Endothelial cell (in vitro differentiated cells): Measurements from ENCODE around the gene MYO16. TPM values are rescaled to one million over a fixed set of nuclear protein-coding genes. Genes with fewer than 3 reads are reported as not detected.
A peak's percentile ranks its signal among the peaks of the same experiment; 100 is the strongest.

ENCODE experiments used
- DNase-seq: peaks from one replicate; pipeline ENCODE4 v3.0.0; 2021; ENCODE audit warnings: low spot score
- H3K27ac Mint-ChIP-seq: one replicate; pipeline ENCODE4 v1.8.0; 2021; ENCODE audit warnings: mixed read lengths, inconsistent platforms; ENCODE audit not compliant: unreplicated experiment
- H3K27me3 Mint-ChIP-seq: one replicate; pipeline ENCODE4 v1.8.0; 2021; ENCODE audit warnings: mild to moderate bottlenecking, moderate library complexity, mixed read lengths, inconsistent platforms; ENCODE audit not compliant: unreplicated experiment
- H3K36me3 Mint-ChIP-seq: one replicate; pipeline ENCODE4 v1.8.0; 2021; ENCODE audit warnings: mild to moderate bottlenecking, low read depth, mixed read lengths, inconsistent platforms; ENCODE audit not compliant: unreplicated experiment
- H3K4me1 Mint-ChIP-seq: one replicate; pipeline ENCODE4 v1.8.0; 2021; ENCODE audit warnings: mild to moderate bottlenecking, mixed read lengths, inconsistent platforms; ENCODE audit not compliant: unreplicated experiment
- H3K4me3 Mint-ChIP-seq: one replicate; pipeline ENCODE4 v1.8.0; 2021; ENCODE audit warnings: mild to moderate bottlenecking, mixed read lengths, inconsistent platforms; ENCODE audit not compliant: unreplicated experiment
- H3K9me3 Mint-ChIP-seq: one replicate; pipeline ENCODE4 v1.8.0; 2021; ENCODE audit warnings: mixed read lengths, inconsistent platforms; ENCODE audit not compliant: unreplicated experiment
- total RNA-seq: library from RNA; stranded (reverse); fragmentation: NEBNext Ultra II Directional; extraction: Animal tissue kit (Norgen Biotek cat#: 25700); gene quantifications from one replicate; pipeline ENCODE4 v1.2.1, GENCODE V29; 2021; ENCODE audit not compliant: unreplicated experiment
- TF ChIP-seq, protein P1 (sequence below): fragments of 200-600 bp; sonication (generic); IDR thresholded peaks from one replicate; pipeline ENCODE4 v1.5.0; 2021; ENCODE audit warnings: antibody characterized with exemption; ENCODE audit not compliant: unreplicated experiment

MYO16 gene
- total RNA-seq, 1 donor from 2014 or later = 1.4 TPM

DNA sequence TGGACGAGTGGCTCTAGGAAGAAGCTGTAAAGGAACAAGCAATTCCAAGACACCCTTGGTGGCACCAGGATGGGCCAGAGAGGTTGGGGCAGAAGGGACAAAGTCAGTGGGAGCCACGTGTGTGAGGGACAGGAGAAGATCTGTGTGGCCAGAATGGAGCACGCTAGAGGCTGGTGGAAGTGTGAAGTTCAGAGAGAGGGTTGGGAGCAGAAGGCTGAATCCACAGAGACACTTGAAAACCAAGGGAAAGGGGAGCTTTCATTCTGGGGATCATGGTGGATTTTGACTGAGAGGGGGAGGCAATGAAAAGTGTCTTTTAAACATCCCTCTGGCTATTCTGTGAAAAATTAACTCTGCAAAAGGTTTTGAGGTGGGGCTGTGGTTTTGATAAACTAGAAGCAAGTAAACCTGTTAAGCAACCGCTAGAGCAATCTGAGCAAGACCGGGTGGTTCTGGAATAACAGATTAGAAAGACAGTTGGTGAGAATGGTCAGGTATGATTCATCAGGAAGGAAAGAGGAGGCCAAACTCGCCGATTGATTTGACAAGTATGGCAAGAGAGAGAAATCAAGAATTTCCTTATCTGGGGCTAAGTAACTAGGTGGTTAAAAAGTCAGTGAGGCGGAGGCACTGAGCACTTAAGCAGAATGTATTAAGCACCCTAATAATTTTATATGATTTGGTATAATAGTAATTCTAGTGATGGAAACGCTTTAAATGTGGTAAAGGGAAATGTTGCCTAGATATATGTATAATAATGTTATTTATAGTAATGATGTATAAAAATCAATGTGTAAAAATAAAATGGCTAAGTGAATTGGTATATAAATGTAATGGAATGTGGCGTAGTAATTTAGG is 140.0 kb downstream of the MYO16 start:
- no peaks in the 10 kb centered on the region for H3K36me3 Mint-ChIP-seq

DNA sequence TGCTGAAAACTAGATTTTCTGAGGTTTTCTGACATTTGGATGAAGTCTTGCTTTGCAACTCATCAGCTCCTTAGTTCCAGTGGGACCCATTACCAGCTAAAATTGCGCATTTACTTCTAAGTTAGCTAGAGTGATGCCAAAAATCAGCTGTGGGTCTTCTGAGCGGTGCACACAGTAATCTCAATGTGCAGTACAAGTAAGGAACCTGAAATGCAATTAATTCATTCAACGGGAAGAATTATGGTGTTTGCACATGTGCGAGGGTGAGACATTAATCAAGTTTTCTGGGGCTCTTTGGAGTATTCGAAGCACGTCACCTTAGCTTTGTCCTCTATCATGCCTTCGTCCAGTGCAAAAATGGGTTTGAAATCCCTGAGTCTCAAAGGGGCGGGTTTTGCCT is 146.2 kb downstream of the MYO16 start:
- H3K4me1 Mint-ChIP-seq = peaks cover 15% of the 10 kb centered on the region
- no peak overlapping the region for H3K4me3 Mint-ChIP-seq
- no peaks in the 10 kb centered on the region for H3K27me3 Mint-ChIP-seq
- H3K27ac Mint-ChIP-seq = no peak overlapping the region
- DNase-seq = no peak
- H3K36me3 Mint-ChIP-seq = no peaks in the 10 kb centered on the region
- H3K9me3 Mint-ChIP-seq = no peaks in the 10 kb centered on the region
- TF ChIP-seq, protein P1, sequence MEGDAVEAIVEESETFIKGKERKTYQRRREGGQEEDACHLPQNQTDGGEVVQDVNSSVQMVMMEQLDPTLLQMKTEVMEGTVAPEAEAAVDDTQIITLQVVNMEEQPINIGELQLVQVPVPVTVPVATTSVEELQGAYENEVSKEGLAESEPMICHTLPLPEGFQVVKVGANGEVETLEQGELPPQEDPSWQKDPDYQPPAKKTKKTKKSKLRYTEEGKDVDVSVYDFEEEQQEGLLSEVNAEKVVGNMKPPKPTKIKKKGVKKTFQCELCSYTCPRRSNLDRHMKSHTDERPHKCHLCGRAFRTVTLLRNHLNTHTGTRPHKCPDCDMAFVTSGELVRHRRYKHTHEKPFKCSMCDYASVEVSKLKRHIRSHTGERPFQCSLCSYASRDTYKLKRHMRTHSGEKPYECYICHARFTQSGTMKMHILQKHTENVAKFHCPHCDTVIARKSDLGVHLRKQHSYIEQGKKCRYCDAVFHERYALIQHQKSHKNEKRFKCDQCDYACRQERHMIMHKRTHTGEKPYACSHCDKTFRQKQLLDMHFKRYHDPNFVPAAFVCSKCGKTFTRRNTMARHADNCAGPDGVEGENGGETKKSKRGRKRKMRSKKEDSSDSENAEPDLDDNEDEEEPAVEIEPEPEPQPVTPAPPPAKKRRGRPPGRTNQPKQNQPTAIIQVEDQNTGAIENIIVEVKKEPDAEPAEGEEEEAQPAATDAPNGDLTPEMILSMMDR = no peak

More for the DNA sequence above, 140.0 kb downstream of the MYO16 start:
- no peak overlapping the region for H3K27ac Mint-ChIP-seq
- TF ChIP-seq, protein P1 = no peak
- H3K27me3 Mint-ChIP-seq = no peaks in the 10 kb centered on the region
- peaks cover 5% of the 10 kb centered on the region for H3K4me1 Mint-ChIP-seq
- no peak for DNase-seq
- H3K9me3 Mint-ChIP-seq = no peaks in the 10 kb centered on the region
- no peak overlapping the region for H3K4me3 Mint-ChIP-seq

DNA sequence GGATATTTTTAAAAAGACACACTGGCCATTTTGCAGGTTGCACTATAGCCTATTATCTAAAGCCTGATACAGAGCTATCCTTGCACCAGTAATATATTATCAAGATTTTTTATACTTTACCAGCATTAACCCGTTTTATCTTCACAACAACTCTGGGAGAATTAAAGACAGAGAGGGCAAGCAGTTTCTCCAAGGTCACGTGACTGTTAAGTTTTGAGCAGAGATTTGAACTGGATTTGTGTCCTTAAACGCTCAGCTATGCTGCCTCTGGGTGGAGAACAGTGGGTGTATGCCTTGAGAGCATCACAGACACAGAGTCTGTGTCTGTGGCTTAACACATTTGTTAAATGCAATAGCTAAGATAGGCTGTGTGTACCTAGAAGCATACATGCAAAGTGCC is 147.2 kb downstream of the MYO16 start:
- Mint-ChIP-seq H3K27ac (no peak overlapping the region), H3K27me3 (no peaks in the 10 kb centered on the region), H3K9me3 (no peaks in the 10 kb centered on the region), H3K4me1 (peaks cover 15% of the 10 kb centered on the region), H3K4me3 (no peak overlapping the region), H3K36me3 (no peaks in the 10 kb centered on the region)
- DNase-seq = no peak
- TF ChIP-seq, protein P1 = no peak

DNA sequence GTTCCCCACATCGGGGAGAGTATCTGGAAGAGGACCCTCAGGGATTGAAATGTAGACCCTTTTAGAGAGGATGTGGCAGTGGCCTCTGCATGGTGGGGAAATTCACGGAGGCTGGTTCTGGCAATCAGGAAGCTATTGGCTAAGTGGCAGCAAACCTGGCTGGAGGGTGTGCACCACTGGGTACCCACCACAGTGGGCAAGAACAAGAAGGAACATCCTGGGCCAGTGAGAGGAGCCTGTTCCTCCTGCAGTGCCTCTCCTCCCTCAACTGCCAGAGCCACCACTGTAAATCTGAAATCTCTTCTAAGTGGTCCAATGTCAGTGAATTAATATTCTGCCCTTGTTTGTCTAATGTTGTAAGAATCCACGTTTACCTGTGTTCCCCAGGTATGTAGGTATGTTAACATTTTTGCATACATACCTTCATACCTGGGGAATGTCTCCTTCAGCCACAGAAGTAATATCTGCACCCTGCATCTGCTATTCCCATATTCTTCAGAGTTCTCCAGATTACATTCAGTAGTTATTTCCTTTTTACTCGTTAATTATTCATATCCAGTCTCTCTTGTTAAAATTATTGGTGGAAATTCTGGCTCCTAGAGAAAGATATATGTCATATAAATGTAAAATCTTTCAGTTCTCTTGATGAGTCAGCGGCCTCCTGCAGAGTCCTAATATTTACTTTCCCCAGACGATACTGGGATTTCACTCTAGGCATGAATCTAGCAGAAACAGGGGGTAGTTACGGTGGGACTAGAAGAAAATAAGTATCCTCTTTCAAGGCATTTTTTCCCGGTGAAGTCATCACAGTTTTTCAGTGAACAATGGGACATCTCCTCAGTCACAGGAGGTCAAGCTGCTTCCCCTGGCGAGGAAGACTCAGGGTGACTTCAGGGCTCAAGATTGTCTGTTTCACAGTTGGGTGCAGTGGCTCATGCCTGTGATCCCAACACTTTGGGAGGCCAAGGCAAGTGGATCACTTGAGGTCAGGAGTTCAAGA is 148.3 kb downstream of the MYO16 start:
- TF ChIP-seq, protein P1 = no peak
- Mint-ChIP-seq H3K9me3 (no peaks in the 10 kb centered on the region), H3K27me3 (no peaks in the 10 kb centered on the region), H3K36me3 (no peaks in the 10 kb centered on the region), H3K27ac (peak overlapping the region; percentile 36), H3K4me3 (no peak overlapping the region), H3K4me1 (peaks cover 15% of the 10 kb centered on the region)
- DNase-seq = no peak
